Measurements from ENCODE around the gene KCNK3. TPM values are rescaled to one million over a fixed set of nuclear protein-coding genes. Genes with fewer than 3 reads are reported as not detected.

KCNK3 gene
- total RNA-seq, 1 donor from 2014 or later: 26.8 TPM

DNA sequence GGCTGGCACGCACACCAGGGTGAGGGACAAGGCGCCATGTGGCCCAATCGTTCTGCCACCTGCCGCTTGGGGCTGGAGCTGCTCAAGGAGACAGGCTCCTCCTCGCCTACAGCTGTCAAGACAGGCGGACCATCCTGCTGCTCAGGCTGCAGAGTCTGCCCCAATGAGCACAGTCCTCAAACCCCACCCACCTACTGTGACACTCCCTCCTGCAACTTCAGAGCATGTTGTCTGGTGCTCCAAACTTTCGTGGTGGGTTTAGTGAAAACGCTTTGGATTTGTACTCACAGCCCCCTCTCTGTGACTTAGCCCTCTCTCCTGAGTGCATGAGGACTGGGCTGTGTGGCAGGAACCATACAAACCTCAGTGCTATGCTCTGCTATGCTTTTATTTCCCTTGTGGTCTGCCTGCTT lies 48.4 kb downstream of the KCNK3 start:
- intact Hi-C loops (cut with DNase I): loop anchor here (5.0 kb wide), 1 partner anchor 134 kb away; no protein-coding TSS in a partner anchor
- Histone ChIP-seq H3K4me3 (no peak overlapping the region), H3K4me1 (peaks cover 11% of the 10 kb centered on the region), H3K9me3 (no peaks in the 10 kb centered on the region), H3K27ac (no peak overlapping the region), H3K27me3 (ENCODE audit: low read depth) (no peaks in the 10 kb centered on the region), H3K36me3 (no peaks in the 10 kb centered on the region)
- TF ChIP-seq, protein P1, sequence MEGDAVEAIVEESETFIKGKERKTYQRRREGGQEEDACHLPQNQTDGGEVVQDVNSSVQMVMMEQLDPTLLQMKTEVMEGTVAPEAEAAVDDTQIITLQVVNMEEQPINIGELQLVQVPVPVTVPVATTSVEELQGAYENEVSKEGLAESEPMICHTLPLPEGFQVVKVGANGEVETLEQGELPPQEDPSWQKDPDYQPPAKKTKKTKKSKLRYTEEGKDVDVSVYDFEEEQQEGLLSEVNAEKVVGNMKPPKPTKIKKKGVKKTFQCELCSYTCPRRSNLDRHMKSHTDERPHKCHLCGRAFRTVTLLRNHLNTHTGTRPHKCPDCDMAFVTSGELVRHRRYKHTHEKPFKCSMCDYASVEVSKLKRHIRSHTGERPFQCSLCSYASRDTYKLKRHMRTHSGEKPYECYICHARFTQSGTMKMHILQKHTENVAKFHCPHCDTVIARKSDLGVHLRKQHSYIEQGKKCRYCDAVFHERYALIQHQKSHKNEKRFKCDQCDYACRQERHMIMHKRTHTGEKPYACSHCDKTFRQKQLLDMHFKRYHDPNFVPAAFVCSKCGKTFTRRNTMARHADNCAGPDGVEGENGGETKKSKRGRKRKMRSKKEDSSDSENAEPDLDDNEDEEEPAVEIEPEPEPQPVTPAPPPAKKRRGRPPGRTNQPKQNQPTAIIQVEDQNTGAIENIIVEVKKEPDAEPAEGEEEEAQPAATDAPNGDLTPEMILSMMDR (IDR thresholded peaks at IDR 0.05): no peak
- ATAC-seq (peak; percentile 40 to 53), DNase-seq (no peak)

DNA sequence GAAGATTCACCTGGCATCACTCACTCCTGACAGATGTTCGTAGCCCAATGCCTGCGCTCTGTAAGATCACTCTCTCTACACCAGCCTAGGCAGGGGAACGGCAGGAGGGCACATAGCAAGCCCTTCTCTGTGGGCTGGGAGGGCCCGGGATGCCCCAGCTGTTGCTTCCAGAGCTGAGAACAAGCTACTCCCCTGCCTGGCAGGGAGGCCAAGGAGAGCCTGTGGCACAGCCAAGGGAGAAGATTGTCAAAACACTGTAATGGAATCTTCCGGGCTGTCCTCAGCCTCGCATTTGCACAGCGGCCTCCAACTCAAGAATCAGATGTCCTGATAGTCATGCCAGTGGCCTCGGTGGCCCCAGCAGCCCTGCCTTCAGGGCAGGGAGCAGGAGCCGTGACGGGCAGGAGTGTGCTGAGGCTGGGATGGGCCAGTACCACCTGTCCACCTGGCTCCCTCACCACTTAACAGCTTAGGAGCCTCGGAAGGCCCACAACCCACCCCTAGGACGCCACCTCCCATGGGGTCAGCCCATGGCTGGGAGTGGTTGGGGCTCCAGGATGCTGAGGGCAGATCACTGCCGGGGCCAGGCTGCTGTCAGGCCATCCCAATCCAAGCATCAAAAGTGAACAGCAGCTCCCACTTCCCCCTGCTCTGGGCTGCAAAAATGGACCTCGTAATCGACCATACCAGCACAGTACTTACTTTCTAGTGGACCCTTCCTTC lies 49.7 kb downstream of the KCNK3 start:
- no peaks in the 10 kb centered on the region for H3K27me3 ChIP-seq (ENCODE audit: low read depth)
- H3K9me3 ChIP-seq: no peaks in the 10 kb centered on the region
- H3K4me1 ChIP-seq: peaks cover 11% of the 10 kb centered on the region
- intact Hi-C loops (cut with DNase I): loop anchor here (5.0 kb wide), 1 partner anchor 135 kb away; no protein-coding TSS in a partner anchor
- no peak for ATAC-seq
- H3K36me3 ChIP-seq: no peaks in the 10 kb centered on the region
- no peak overlapping the region for H3K4me3 ChIP-seq
- TF ChIP-seq, protein P1 (IDR thresholded peaks at IDR 0.05): no peak
- no peak overlapping the region for H3K27ac ChIP-seq
- DNase-seq: no peak

DNA sequence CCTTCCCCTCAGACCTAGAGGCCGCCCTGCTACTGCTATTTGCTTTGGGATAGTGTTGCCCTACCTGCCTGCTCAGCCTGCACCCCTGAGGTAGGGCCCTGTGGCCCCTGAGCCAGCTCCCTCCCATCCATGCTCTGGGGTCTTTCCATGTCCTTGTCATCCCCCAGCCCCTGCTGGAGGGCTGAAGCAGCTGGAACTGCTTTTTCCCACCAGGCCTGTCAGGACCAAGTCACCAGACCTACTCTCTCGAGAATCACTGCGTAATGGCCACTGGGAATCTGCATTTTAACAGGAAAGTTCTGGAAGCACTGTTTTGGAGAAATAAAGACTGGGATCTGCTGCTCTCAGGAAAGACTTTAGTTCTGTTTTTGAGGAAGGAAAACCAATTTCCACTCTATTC lies 51.3 kb downstream of the KCNK3 start:
- H3K27ac ChIP-seq: no peak overlapping the region
- no peak overlapping the region for H3K4me3 ChIP-seq
- DNase-seq (no peak), ATAC-seq (no peak)
- no peaks in the 10 kb centered on the region for H3K36me3 ChIP-seq
- H3K9me3 ChIP-seq: no peaks in the 10 kb centered on the region
- H3K4me1 ChIP-seq: peaks cover 11% of the 10 kb centered on the region
- no peaks in the 10 kb centered on the region for H3K27me3 ChIP-seq (ENCODE audit: low read depth)
- intact Hi-C loops (cut with DNase I): loop anchor here (5.0 kb wide), 1 partner anchor 137 kb away; no protein-coding TSS in a partner anchor
- TF ChIP-seq, protein P1 (IDR thresholded peaks at IDR 0.05): no peak

DNA sequence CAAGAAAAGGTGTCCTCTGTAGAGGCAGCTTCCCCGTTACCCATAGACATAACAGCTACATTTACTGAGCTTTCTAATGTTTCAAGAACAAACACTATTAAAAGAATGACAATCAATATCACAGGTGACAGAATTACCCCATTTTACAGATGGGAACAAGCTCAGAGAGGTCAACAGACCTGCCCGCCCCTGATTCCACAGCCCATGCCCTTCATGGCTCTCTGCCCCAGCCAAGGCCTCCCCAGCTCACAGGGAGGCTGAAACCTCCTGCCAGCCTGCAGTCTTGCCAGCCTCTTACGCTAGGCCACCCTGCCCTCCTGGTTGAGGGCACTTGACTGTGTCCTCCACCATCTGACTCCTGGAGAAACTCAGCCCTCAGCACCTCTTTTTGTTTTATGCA lies 52.4 kb downstream of the KCNK3 start:
- no peaks in the 10 kb centered on the region for H3K9me3 ChIP-seq
- intact Hi-C loops (cut with DNase I): loop anchor here (5.0 kb wide), 1 partner anchor 138 kb away; no protein-coding TSS in a partner anchor
- H3K4me1 ChIP-seq: peaks cover 11% of the 10 kb centered on the region
- DNase-seq (no peak), ATAC-seq (no peak)
- H3K27me3 ChIP-seq (ENCODE audit: low read depth): no peaks in the 10 kb centered on the region
- no peaks in the 10 kb centered on the region for H3K36me3 ChIP-seq
- TF ChIP-seq, protein P1 (IDR thresholded peaks at IDR 0.05): no peak
- no peak overlapping the region for H3K27ac ChIP-seq
- H3K4me3 ChIP-seq: no peak overlapping the region

GRCh38 chr2:26745609-26746327 lies 53.2 kb downstream of the KCNK3 start:
- intact Hi-C loops (cut with DNase I): no loop called here
- H3K27ac ChIP-seq: no peak overlapping the region
- peak; percentile 84 for DNase-seq
- TF ChIP-seq, protein P1 (IDR thresholded peaks at IDR 0.05): peak; percentile 91
- H3K4me1 ChIP-seq: peaks cover 11% of the 10 kb centered on the region
- no peaks in the 10 kb centered on the region for H3K9me3 ChIP-seq
- H3K27me3 ChIP-seq (ENCODE audit: low read depth): no peaks in the 10 kb centered on the region
- H3K4me3 ChIP-seq: no peak overlapping the region
- ATAC-seq: peak; percentile 85 to 90
- no peaks in the 10 kb centered on the region for H3K36me3 ChIP-seq
